Hematopoietic multipotent progenitor cell treated with erythropoietin and hydrocortisone succinate and interleukin-3 and kit ligand, for 8 days (in vitro differentiated cells): ENCODE measurements around the gene GNPDA1.

Experiments
- DNase-seq: peaks from one replicate; pipeline ENCODE4 v3.0.0-alpha.2; 2015

Gene GNPDA1

GRCh38 chr5:141951332-141951781 lies 61.5 kb downstream of the GNPDA1 start:
- no peak for DNase-seq
